ENCODE measurements around the gene ELAPOR1. TPM values are rescaled to one million over a fixed set of nuclear protein-coding genes. Genes with fewer than 3 reads are reported as not detected.
A peak's percentile ranks its signal among the peaks of the same experiment; 100 is the strongest.

The ELAPOR1 gene
- total RNA-seq, 1 donor from 2014 or later: 0.70 TPM

DNA sequence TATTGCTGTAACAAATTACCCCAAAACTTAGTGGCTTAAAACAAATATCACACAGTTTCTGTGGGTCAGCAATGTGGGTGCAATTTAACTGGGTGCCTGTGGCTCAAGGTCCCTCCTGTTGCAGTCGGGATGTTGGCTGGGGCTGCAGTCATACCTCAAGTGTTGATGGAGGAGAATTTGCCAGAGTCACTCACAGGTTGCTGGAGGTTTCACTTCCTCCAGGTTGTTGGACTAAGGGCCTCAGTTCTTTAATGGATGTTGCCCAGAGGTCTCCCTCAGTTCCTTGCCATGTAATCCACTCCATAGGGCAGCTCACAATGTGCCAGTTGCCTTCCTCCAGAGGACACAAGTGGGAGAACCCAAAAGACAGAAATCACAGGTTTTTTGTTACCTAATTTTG is 35.6 kb upstream of the ELAPOR1 start:
- DNase-seq (ENCODE audit: low read depth, low spot score): no peak
- Mint-ChIP-seq H3K36me3 (ENCODE audit: low read depth) (peaks cover 8% of the 10 kb centered on the region), H3K4me3 (no peak overlapping the region), H3K4me1 (peaks cover 45% of the 10 kb centered on the region), H3K27me3 (ENCODE audit: low read depth) (no peaks in the 10 kb centered on the region), H3K27ac (ENCODE audit: unreplicated experiment) (no peak overlapping the region), H3K9me3 (peaks cover 3% of the 10 kb centered on the region)
- TF ChIP-seq, protein P1, sequence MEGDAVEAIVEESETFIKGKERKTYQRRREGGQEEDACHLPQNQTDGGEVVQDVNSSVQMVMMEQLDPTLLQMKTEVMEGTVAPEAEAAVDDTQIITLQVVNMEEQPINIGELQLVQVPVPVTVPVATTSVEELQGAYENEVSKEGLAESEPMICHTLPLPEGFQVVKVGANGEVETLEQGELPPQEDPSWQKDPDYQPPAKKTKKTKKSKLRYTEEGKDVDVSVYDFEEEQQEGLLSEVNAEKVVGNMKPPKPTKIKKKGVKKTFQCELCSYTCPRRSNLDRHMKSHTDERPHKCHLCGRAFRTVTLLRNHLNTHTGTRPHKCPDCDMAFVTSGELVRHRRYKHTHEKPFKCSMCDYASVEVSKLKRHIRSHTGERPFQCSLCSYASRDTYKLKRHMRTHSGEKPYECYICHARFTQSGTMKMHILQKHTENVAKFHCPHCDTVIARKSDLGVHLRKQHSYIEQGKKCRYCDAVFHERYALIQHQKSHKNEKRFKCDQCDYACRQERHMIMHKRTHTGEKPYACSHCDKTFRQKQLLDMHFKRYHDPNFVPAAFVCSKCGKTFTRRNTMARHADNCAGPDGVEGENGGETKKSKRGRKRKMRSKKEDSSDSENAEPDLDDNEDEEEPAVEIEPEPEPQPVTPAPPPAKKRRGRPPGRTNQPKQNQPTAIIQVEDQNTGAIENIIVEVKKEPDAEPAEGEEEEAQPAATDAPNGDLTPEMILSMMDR (conservative IDR thresholded peaks at IDR 0.05): no peak

- peaks cover 3% of the 10 kb centered on the region for H3K9me3 Mint-ChIP-seq
- H3K36me3 Mint-ChIP-seq (ENCODE audit: low read depth): peaks cover 8% of the 10 kb centered on the region
- no peak overlapping the region for H3K4me3 Mint-ChIP-seq
- H3K27me3 Mint-ChIP-seq (ENCODE audit: low read depth): no peaks in the 10 kb centered on the region
- no peak overlapping the region for H3K27ac Mint-ChIP-seq (ENCODE audit: unreplicated experiment)
- H3K4me1 Mint-ChIP-seq: peaks cover 53% of the 10 kb centered on the region
- TF ChIP-seq, protein P1 (conservative IDR thresholded peaks at IDR 0.05): no peak
- DNase-seq (ENCODE audit: low read depth, low spot score): no peak
These were observed 34.7 kb upstream of the ELAPOR1 start for GRCh38 chr1:109079240-109079622.

GRCh38 chr1:109080441-109081082 is 33.4 kb upstream of the ELAPOR1 start:
- no peak overlapping the region for H3K27ac Mint-ChIP-seq (ENCODE audit: unreplicated experiment)
- DNase-seq (ENCODE audit: low read depth, low spot score): no peak
- no peak overlapping the region for H3K4me3 Mint-ChIP-seq
- peaks cover 54% of the 10 kb centered on the region for H3K4me1 Mint-ChIP-seq
- no peaks in the 10 kb centered on the region for H3K27me3 Mint-ChIP-seq (ENCODE audit: low read depth)
- TF ChIP-seq, protein P1 (conservative IDR thresholded peaks at IDR 0.05): no peak
- peaks cover 3% of the 10 kb centered on the region for H3K9me3 Mint-ChIP-seq
- peaks cover 8% of the 10 kb centered on the region for H3K36me3 Mint-ChIP-seq (ENCODE audit: low read depth)

GRCh38 chr1:109083501-109083900 is 30.4 kb upstream of the ELAPOR1 start:
- TF ChIP-seq, protein P1 (conservative IDR thresholded peaks at IDR 0.05): no peak
- Mint-ChIP-seq H3K27me3 (ENCODE audit: low read depth) (no peaks in the 10 kb centered on the region), H3K36me3 (ENCODE audit: low read depth) (peaks cover 2% of the 10 kb centered on the region), H3K9me3 (no peaks in the 10 kb centered on the region), H3K27ac (ENCODE audit: unreplicated experiment) (peak overlapping the region; percentile 96), H3K4me1 (peaks cover 47% of the 10 kb centered on the region), H3K4me3 (peak overlapping the region; percentile 82)
- DNase-seq (ENCODE audit: low read depth, low spot score): no peak

- peak overlapping the region; percentile 82 for H3K4me3 Mint-ChIP-seq
- peaks cover 49% of the 10 kb centered on the region for H3K4me1 Mint-ChIP-seq
- peaks cover 2% of the 10 kb centered on the region for H3K36me3 Mint-ChIP-seq (ENCODE audit: low read depth)
- H3K27me3 Mint-ChIP-seq (ENCODE audit: low read depth): no peaks in the 10 kb centered on the region
- TF ChIP-seq, protein P1 (conservative IDR thresholded peaks at IDR 0.05): no peak
- no peaks in the 10 kb centered on the region for H3K9me3 Mint-ChIP-seq
- DNase-seq (ENCODE audit: low read depth, low spot score): peak; percentile 22
- peak overlapping the region; percentile 96 for H3K27ac Mint-ChIP-seq (ENCODE audit: unreplicated experiment)
These were observed 30.0 kb upstream of the ELAPOR1 start for GRCh38 chr1:109083923-109084322.
